ENCODE measurements around the gene INSRR. TPM values are rescaled to one million over a fixed set of nuclear protein-coding genes. Genes with fewer than 3 reads are reported as not detected.
A peak's percentile ranks its signal among the peaks of the same experiment; 100 is the strongest.

Gene INSRR
- total and polyA plus RNA-seq, 2 of the 8 experiments (the other 6 are each of a cell fraction or from before 2014, with no cell fraction given) = 0.02 TPM; not detected in 1

DNA sequence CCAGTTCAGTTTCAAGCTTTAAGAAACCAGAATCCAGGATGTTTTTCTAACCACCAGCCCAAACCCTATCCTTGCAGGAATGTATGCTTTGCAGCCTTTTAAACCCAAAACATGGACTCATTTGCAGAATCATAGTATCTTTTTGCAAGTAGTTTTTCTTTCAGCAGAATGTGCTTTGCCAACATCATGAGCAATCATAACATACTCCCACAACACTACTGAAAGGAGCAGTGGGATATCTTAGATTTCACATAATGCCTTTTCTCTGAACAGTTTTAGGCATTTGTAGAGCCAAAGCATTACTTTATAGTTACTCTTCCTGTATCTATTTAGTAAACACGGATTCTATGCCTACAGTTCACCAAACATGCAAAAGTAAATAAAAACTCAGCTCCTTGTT is 32.3 kb downstream of the INSRR start:
- peak overlapping the region in 1 of 4 experiments; percentile 57; a peak in 1 of 7 replicates for H3K9ac ChIP-seq (replicated peaks in 1 of 4; ENCODE audit: extremely low read depth in 1 of 4, low read depth in 3 of 4, low read length in 3 of 4)
- H3K23ac ChIP-seq (ENCODE audit: insufficient read length) = no peak overlapping the region
- H3K4me1 ChIP-seq (replicated peaks in 1 of 4; ENCODE audit: control insufficient read depth in 3 of 4, insufficient read depth in 4 of 4, low read length in 3 of 4) = no peaks in the 10 kb centered on the region
- H2BK15ac ChIP-seq (ENCODE audit: low read length) = no peak overlapping the region
- no peak overlapping the region for H4K8ac ChIP-seq (ENCODE audit: extremely low read depth, insufficient read depth, low read length)
- no peak overlapping the region for H2BK120ac ChIP-seq (replicated peaks; ENCODE audit: low read depth, low read length)
- WGBS, 2 experiments (ENCODE audit: extremely low coverage in 1 of 2, insufficient coverage in 1 of 2, insufficient read length in 1 of 2, insufficient replicate concordance in 2 of 2, low coverage in 1 of 2, low lambda C conversion rate in 2 of 2, missing lambda C conversion rate in 1 of 2) = 72% methylated on average over 1 of the region's 1 CpG; no CpG with 5 or more reads in 1 of the 2 experiments
- H3K4me3 ChIP-seq (ENCODE audit: extremely low read depth in 1 of 4, insufficient read depth in 2 of 4, low read depth in 3 of 4, low read length in 4 of 4) = no peak overlapping the region
- no peak overlapping the region for H2BK12ac ChIP-seq (ENCODE audit: low read depth, low read length)
- H3K18ac ChIP-seq (ENCODE audit: extremely low read depth, low read length) = no peak overlapping the region
- H3K36me3 ChIP-seq (ENCODE audit: control insufficient read depth in 2 of 4, insufficient read depth in 4 of 4, low read length in 3 of 4) = no peaks in the 10 kb centered on the region
- H3K23me2 ChIP-seq (ENCODE audit: low read depth, low read length) = no peaks in the 10 kb centered on the region
- no peak overlapping the region for H4K91ac ChIP-seq (replicated peaks; ENCODE audit: insufficient read length, low read length)
- H2BK20ac ChIP-seq (ENCODE audit: low read length) = no peak overlapping the region
- no peak overlapping the region for H4K5ac ChIP-seq (ENCODE audit: insufficient read length, low read depth, low read length)
- no peak overlapping the region for H3K14ac ChIP-seq (ENCODE audit: insufficient read length)
- H2AK5ac ChIP-seq (ENCODE audit: low read depth, low read length) = no peak overlapping the region
- ChIA-PET CTCF (ENCODE audit: partially characterized antibody) (interaction anchor here (0.6 to 22.0 kb wide), 7 partner anchors 11 to 250 kb away, joined by 3 to 556 read pairs (median 5); partner anchors contain the start of genes INSRR, NTRK1 and SH2D2A), POLR2A (ENCODE audit: partially characterized antibody) (interaction anchor here (0.5 to 1.5 kb wide), 2 partner anchors 12 to 91 kb away, joined by 3 read pairs; no protein-coding TSS in a partner anchor)
- FAIRE-seq (no peak), DNase-seq (ENCODE audit: low read depth in 1 of 2, low spot score in 2 of 2) (no peak)
- no peaks in the 10 kb centered on the region for H3K79me1 ChIP-seq (ENCODE audit: low read depth, low read length)
- H3K27ac ChIP-seq (ENCODE audit: low read depth, low read length) = no peak overlapping the region
- TF ChIP-seq ZNF274 (IDR thresholded peaks at IDR 0.05; ENCODE audit: borderline replicate concordance, extremely low read depth, low read length) (no peak), SIN3A (conservative IDR thresholded peaks at IDR 0.05 in 1 of 2, IDR thresholded peaks at IDR 0.05 in 1 of 2; ENCODE audit: low read depth in 1 of 2, low read length in 2 of 2) (no peak)
- no peaks in the 10 kb centered on the region for H3K79me2 ChIP-seq (ENCODE audit: control insufficient read depth in 1 of 2, insufficient read depth in 2 of 2, low read length in 2 of 2)
- no peak overlapping the region for H2AFZ ChIP-seq (ENCODE audit: low read length)
- no peak overlapping the region for H3K56ac ChIP-seq (replicated peaks; ENCODE audit: insufficient read length, low read depth, low read length)
- no peaks in the 10 kb centered on the region for H3K9me3 ChIP-seq (ENCODE audit: insufficient read depth in 2 of 2, low read depth in 1 of 2, low read length in 1 of 2)
- H3K4ac ChIP-seq (replicated peaks; ENCODE audit: insufficient read length, low read depth, low read length) = no peak overlapping the region
- no peak overlapping the region for H3K4me2 ChIP-seq (ENCODE audit: insufficient read depth in 1 of 2, low read depth in 2 of 2, low read length in 2 of 2)
- H3K27me3 ChIP-seq (replicated peaks in 1 of 4; ENCODE audit: control insufficient read depth in 3 of 4, extremely low read depth in 1 of 4, insufficient read depth in 3 of 4, low read length in 3 of 4) = peaks cover 1 to 13% (median 7%) of the 10 kb centered on the region in 4 experiments; a peak in 6 of 7 replicates
- H2BK5ac ChIP-seq (ENCODE audit: low read depth, low read length) = no peak overlapping the region
- no peaks in the 10 kb centered on the region for H4K20me1 ChIP-seq (replicated peaks in 1 of 2; ENCODE audit: control insufficient read depth in 1 of 2, insufficient read depth in 2 of 2, low read length in 2 of 2)
